T-cell (primary cell): Measurements from ENCODE around the gene MGST1. TPM values are rescaled to one million over a fixed set of nuclear protein-coding genes. Genes with fewer than 3 reads are reported as not detected.

ENCODE experiments used
- ATAC-seq, 4 experiments: fragments of 200-7000 bp in 3 of 4; fragments of 150-1000 bp in 1 of 4; cut with Tn5 transposase; replicated peaks in 1 of 4; 1 replicate in 3 of 4; 2 replicates in 1 of 4; pipeline ENCODE4 v1.10.0; 2021; ENCODE audit warnings: moderate library complexity in 3 of 4, mild to moderate bottlenecking in 2 of 4, moderate number of reproducible peaks in 1 of 4
- CTCF ChIA-PET, 2 donors: fragments of 300-600 bp; sonication (Branson Sonifier 250); formaldehyde crosslinking; loops; one replicate each; lab custom pipeline; 2022; ENCODE audit warnings: antibody characterized with exemption in 2 of 2; lab: Charles Lee
- POLR2A ChIA-PET, 2 donors: fragments of 300-600 bp; sonication (Branson Sonifier 250); formaldehyde crosslinking; loops; one replicate each; lab custom pipeline; 2022; ENCODE audit warnings: antibody characterized with exemption in 2 of 2; lab: Charles Lee
- DNase-seq, 35 experiments: peaks; one replicate each; pipeline versions ENCODE4 v3.0.0 to v3.0.0-alpha.2; 2013 to 2023
- H3K27ac ChIP-seq: one replicate; pipeline ENCODE4 v1.5.1; 2013; ENCODE audit warnings: low read length
- H3K27me3 ChIP-seq, 2 experiments: replicated peaks in 1 of 2; 1 replicate in 1 of 2; 2 replicates in 1 of 2; pipeline versions ENCODE4 v1.6.1 to v1.7.0; 2013; ENCODE audit warnings: low read length in 1 of 2, mixed read lengths in 1 of 2; ENCODE audit not compliant: control insufficient read depth in 2 of 2, insufficient read depth in 2 of 2; ENCODE audit errors: extremely low read depth in 1 of 2
- H3K36me3 ChIP-seq, 2 donors: 1 replicate in 1 of 2; 2 replicates in 1 of 2; pipeline versions ENCODE4 v1.6.1 to v1.7.0; 2013; ENCODE audit warnings: low read length in 1 of 2; ENCODE audit not compliant: control insufficient read depth in 2 of 2, insufficient read depth in 1 of 2; ENCODE audit errors: extremely low read depth in 1 of 2
- H3K4me1 ChIP-seq, 2 experiments: 1 replicate in 1 of 2; 2 replicates in 1 of 2; pipeline versions ENCODE4 v1.6.1 to v1.7.0; 2013; ENCODE audit warnings: low read length in 2 of 2, mixed read lengths in 1 of 2; ENCODE audit not compliant: insufficient read depth in 2 of 2, control insufficient read depth in 1 of 2; ENCODE audit errors: extremely low read depth in 1 of 2
- H3K4me3 ChIP-seq, 2 donors: 1 replicate in 1 of 2; 2 replicates in 1 of 2; pipeline versions ENCODE4 v1.5.1 to v1.7.0; 2013; ENCODE audit warnings: mild to moderate bottlenecking in 2 of 2, low read length in 1 of 2, moderate library complexity in 1 of 2; ENCODE audit not compliant: control insufficient read depth in 1 of 2; ENCODE audit errors: extremely low read depth in 1 of 2
- H3K9me3 ChIP-seq: 2 replicates; pipeline ENCODE4 v1.7.0; 2013
- H3K27ac Mint-ChIP-seq, 2 donors: one replicate each; pipeline ENCODE4 v1.8.0; 2020 to 2021; ENCODE audit warnings: mild to moderate bottlenecking in 2 of 2, mixed read lengths in 2 of 2
- H3K27me3 Mint-ChIP-seq, 2 donors: one replicate each; pipeline ENCODE4 v1.8.0; 2021 to 2022; ENCODE audit warnings: mixed read lengths in 2 of 2
- H3K36me3 Mint-ChIP-seq: one replicate; pipeline ENCODE4 v1.8.0; 2021; ENCODE audit warnings: mixed read lengths
- H3K4me1 Mint-ChIP-seq, 3 donors: one replicate each; pipeline ENCODE4 v1.8.0; 2020 to 2022; ENCODE audit warnings: mixed read lengths in 3 of 3, mild to moderate bottlenecking in 1 of 3
- H3K4me3 Mint-ChIP-seq, 3 donors: one replicate each; pipeline ENCODE4 v1.8.0; 2020 to 2022; ENCODE audit warnings: mild to moderate bottlenecking in 3 of 3, mixed read lengths in 3 of 3, moderate library complexity in 3 of 3
- H3K9me3 Mint-ChIP-seq, 3 donors: one replicate each; pipeline ENCODE4 v1.8.0; 2020 to 2022; ENCODE audit warnings: mixed read lengths in 3 of 3
- WGBS: methylation state at CpG from one replicate; pipeline ENCODE4 v1.1.5; 2013; ENCODE audit warnings: missing lambda C conversion rate; ENCODE audit not compliant: insufficient coverage; 5-methylcytosine and 5-hydroxymethylcytosine counted together
- total RNA-seq, 35 experiments: library from RNA in 6 of 35; stranded (reverse) in 6 of 35; fragments of 120-200 nt in 1 of 35; gene quantifications; one replicate each; pipeline versions ENCODE4 v1.2.1 to v1.2.4 and lab custom pipeline; 2013 to 2026

The MGST1 gene
- total RNA-seq, 5 donors from 2014 or later (not counting 1 experiment from before 2014, with no cell fraction given): 1.5 to 3.2 (median 2.1) TPM; not detected in 1

- Mint-ChIP-seq H3K9me3 (peaks cover 0 to 4% (median 3%) of the 10 kb centered on the region in 3 donors), H3K4me3 (no peak overlapping the region), H3K36me3 (no peaks in the 10 kb centered on the region), H3K27me3 (peaks cover 7 to 11% of the 10 kb centered on the region in 2 donors), H3K4me1 (no peaks in the 10 kb centered on the region), H3K27ac (no peak overlapping the region)
- 100% methylated on average over 1 of the region's 10 CpGs for WGBS
- no peaks in the 10 kb centered on the region for H3K36me3 ChIP-seq
- no peaks in the 10 kb centered on the region for H3K9me3 ChIP-seq
- H3K27me3 ChIP-seq: peaks cover 0 to 7% of the 10 kb centered on the region in 2 experiments
- CTCF ChIA-PET: no interaction called here
- POLR2A ChIA-PET: no interaction called here
- no peak overlapping the region for H3K4me3 ChIP-seq
- ATAC-seq: no peak
- H3K27ac ChIP-seq: no peak overlapping the region
- DNase-seq: no peak
- no peaks in the 10 kb centered on the region for H3K4me1 ChIP-seq
These were observed 1.1 kb downstream of the MGST1 start for GRCh38 chr12:16348435-16349130.

GRCh38 chr12:16349131-16349460, 1.7 kb downstream of the MGST1 start:
- ChIA-PET POLR2A (no interaction called here), CTCF (no interaction called here)
- Mint-ChIP-seq H3K36me3 (no peaks in the 10 kb centered on the region), H3K9me3 (peaks cover 0 to 4% (median 3%) of the 10 kb centered on the region in 3 donors), H3K4me3 (no peak overlapping the region), H3K4me1 (no peaks in the 10 kb centered on the region), H3K27ac (no peak overlapping the region), H3K27me3 (peaks cover 7 to 11% of the 10 kb centered on the region in 2 donors)
- DNase-seq: peak in 1 of 35 experiments; percentile 7
- no peaks in the 10 kb centered on the region for H3K36me3 ChIP-seq
- H3K27ac ChIP-seq: no peak overlapping the region
- 33% methylated on average over 2 of the region's 3 CpGs for WGBS
- peaks cover 0 to 7% of the 10 kb centered on the region in 2 experiments for H3K27me3 ChIP-seq
- no peak overlapping the region for H3K4me3 ChIP-seq
- H3K9me3 ChIP-seq: no peaks in the 10 kb centered on the region
- no peaks in the 10 kb centered on the region for H3K4me1 ChIP-seq
- no peak for ATAC-seq

GRCh38 chr12:16350682-16351081, 3.2 kb downstream of the MGST1 start:
- ATAC-seq (no peak), DNase-seq (no peak)
- CTCF ChIA-PET: no interaction called here
- no CpG with 5 or more reads among the region's 1 CpG for WGBS
- no peaks in the 10 kb centered on the region for H3K36me3 Mint-ChIP-seq
- H3K4me1 ChIP-seq: no peaks in the 10 kb centered on the region
- peaks cover 0 to 7% of the 10 kb centered on the region in 2 experiments for H3K27me3 ChIP-seq
- H3K36me3 ChIP-seq: no peaks in the 10 kb centered on the region
- H3K4me1 Mint-ChIP-seq: no peaks in the 10 kb centered on the region
- H3K27me3 Mint-ChIP-seq: peaks cover 7 to 11% of the 10 kb centered on the region in 2 donors
- peaks cover 0 to 5% (median 3%) of the 10 kb centered on the region in 3 donors for H3K9me3 Mint-ChIP-seq
- no peak overlapping the region for H3K27ac Mint-ChIP-seq
- POLR2A ChIA-PET: no interaction called here
- no peak overlapping the region for H3K27ac ChIP-seq
- no peaks in the 10 kb centered on the region for H3K9me3 ChIP-seq
- H3K4me3 ChIP-seq: no peak overlapping the region
- H3K4me3 Mint-ChIP-seq: no peak overlapping the region

GRCh38 chr12:16352481-16352880, 5.0 kb downstream of the MGST1 start:
- WGBS: no CpG with 5 or more reads among the region's 1 CpG
- Mint-ChIP-seq H3K9me3 (peaks cover 0 to 8% (median 3%) of the 10 kb centered on the region in 3 donors), H3K4me1 (no peaks in the 10 kb centered on the region), H3K36me3 (no peaks in the 10 kb centered on the region), H3K4me3 (no peak overlapping the region), H3K27me3 (peaks cover 0 to 11% of the 10 kb centered on the region in 2 donors), H3K27ac (no peak overlapping the region)
- no peak for ATAC-seq
- CTCF ChIA-PET: no interaction called here
- DNase-seq: no peak
- Histone ChIP-seq H3K4me3 (no peak overlapping the region), H3K27me3 (peaks cover 0 to 4% of the 10 kb centered on the region in 2 experiments), H3K27ac (no peak overlapping the region), H3K4me1 (no peaks in the 10 kb centered on the region), H3K36me3 (no peaks in the 10 kb centered on the region), H3K9me3 (no peaks in the 10 kb centered on the region)
- POLR2A ChIA-PET: no interaction called here

- no peaks in the 10 kb centered on the region for H3K9me3 ChIP-seq
- ChIA-PET POLR2A (no interaction called here), CTCF (no interaction called here)
- no peaks in the 10 kb centered on the region for H3K4me1 Mint-ChIP-seq
- H3K4me3 ChIP-seq: no peak overlapping the region
- H3K36me3 ChIP-seq: no peaks in the 10 kb centered on the region
- H3K4me1 ChIP-seq: no peaks in the 10 kb centered on the region
- no peaks in the 10 kb centered on the region for H3K27me3 ChIP-seq
- WGBS: 62% methylated on average over 3 of the region's 4 CpGs
- H3K36me3 Mint-ChIP-seq: no peaks in the 10 kb centered on the region
- no peak overlapping the region for H3K27ac Mint-ChIP-seq
- no peaks in the 10 kb centered on the region for H3K27me3 Mint-ChIP-seq
- DNase-seq (no peak), ATAC-seq (no peak)
- peaks cover 7 to 13% (median 11%) of the 10 kb centered on the region in 3 donors for H3K9me3 Mint-ChIP-seq
- H3K27ac ChIP-seq: no peak overlapping the region
- H3K4me3 Mint-ChIP-seq: no peak overlapping the region
These were observed 11.4 kb downstream of the MGST1 start for GRCh38 chr12:16358878-16359277.

- WGBS: 91% methylated on average over 11 of the region's 20 CpGs
- Histone ChIP-seq H3K9me3 (no peaks in the 10 kb centered on the region), H3K4me3 (no peak overlapping the region), H3K4me1 (no peaks in the 10 kb centered on the region), H3K36me3 (no peaks in the 10 kb centered on the region), H3K27ac (no peak overlapping the region), H3K27me3 (no peaks in the 10 kb centered on the region)
- H3K27me3 Mint-ChIP-seq: no peaks in the 10 kb centered on the region
- DNase-seq (peak in 1 of 35 experiments; percentile 3), ATAC-seq (no peak)
- H3K9me3 Mint-ChIP-seq: peaks cover 7 to 13% (median 9%) of the 10 kb centered on the region in 3 donors
- H3K4me1 Mint-ChIP-seq: no peaks in the 10 kb centered on the region
- ChIA-PET CTCF (no interaction called here), POLR2A (interaction anchor here in 1 of 2 donors (0.5 kb wide), 1 partner anchor 15 kb away, joined by 3 read pairs; no protein-coding TSS in a partner anchor)
- no peaks in the 10 kb centered on the region for H3K36me3 Mint-ChIP-seq
- H3K27ac Mint-ChIP-seq: no peak overlapping the region
- H3K4me3 Mint-ChIP-seq: no peak overlapping the region
These were observed 12.4 kb downstream of the MGST1 start for GRCh38 chr12:16359512-16360491.
